Left lung (tissue), 10 donors: ENCODE results near the gene CA12. TPM values are rescaled to one million over a fixed set of nuclear protein-coding genes. Genes with fewer than 3 reads are reported as not detected.

Experiments
- ATAC-seq: fragments of 200-7000 bp; cut with Tn5 transposase; one replicate; pipeline ENCODE4 v1.9.1; 2020; ENCODE audit warnings: moderate library complexity
- DNase-seq, 4 donors: peaks; one replicate each; pipeline ENCODE4 v3.0.0-alpha.2; 2013 to 2020
- H3K27ac ChIP-seq, 2 donors: fragments of 200-600 bp; sonication (generic) in 1 of 2; one replicate each; pipeline versions ENCODE4 v1.5.0 to v1.8.0; 2020 to 2021
- H3K27me3 ChIP-seq, 2 donors: fragments of 200-600 bp; sonication (generic) in 1 of 2; one replicate each; pipeline versions ENCODE4 v1.5.0 to v1.8.0; 2020 to 2021
- H3K36me3 ChIP-seq, 2 donors: fragments of 200-600 bp; sonication (generic) in 1 of 2; one replicate each; pipeline versions ENCODE4 v1.5.0 to v1.8.0; 2020 to 2021
- H3K4me1 ChIP-seq, 2 donors: fragments of 200-600 bp; one replicate each; pipeline ENCODE4 v1.8.0; 2021
- H3K4me3 ChIP-seq, 2 donors: fragments of 200-600 bp; sonication (generic) in 1 of 2; one replicate each; pipeline versions ENCODE4 v1.5.0 to v1.8.0; 2020 to 2021; ENCODE audit warnings: mild to moderate bottlenecking in 1 of 2
- H3K9me3 ChIP-seq, 2 donors: fragments of 200-600 bp; sonication (generic) in 1 of 2; one replicate each; pipeline versions ENCODE4 v1.5.0 to v1.8.0; 2020 to 2021
- CTCF ChIP-seq, 2 donors: fragments of 200-600 bp; sonication (generic) in 1 of 2; IDR thresholded peaks; one replicate each; pipeline versions ENCODE4 v1.5.0 to v1.8.0; 2021; ENCODE audit warnings: antibody characterized with exemption in 2 of 2
- intact Hi-C, 2 donors: fragments of 100-400 bp; cut with DNase I; formaldehyde crosslinking; loops; one replicate each; pipeline versions ENCODE4 v1.11.2 to v1.14.2; 2022
- polyA plus RNA-seq, 6 donors: library from polyadenylated mRNA; unstranded; fragments of 120-200 nt; gene quantifications; one replicate each; pipeline ENCODE4 v1.2.1, GENCODE V29; 2013; ENCODE audit not compliant: insufficient read length in 6 of 6
- total RNA-seq, 2 donors: library from RNA; stranded (reverse); fragmentation: NEBNext Ultra II Directional; extraction: Animal tissue kit (Norgen Biotek cat#: 25700); gene quantifications; one replicate each; pipeline ENCODE4 v1.2.1, GENCODE V29; 2021
- donor health status: DM: no; HTN: yes; CAD: no.
- donor health status: DM: no; HTN: no; CAD: no.

The CA12 gene
- total and polyA plus RNA-seq, 8 donors, result 1.6 to 20.5 (median 5.6) TPM

DNA sequence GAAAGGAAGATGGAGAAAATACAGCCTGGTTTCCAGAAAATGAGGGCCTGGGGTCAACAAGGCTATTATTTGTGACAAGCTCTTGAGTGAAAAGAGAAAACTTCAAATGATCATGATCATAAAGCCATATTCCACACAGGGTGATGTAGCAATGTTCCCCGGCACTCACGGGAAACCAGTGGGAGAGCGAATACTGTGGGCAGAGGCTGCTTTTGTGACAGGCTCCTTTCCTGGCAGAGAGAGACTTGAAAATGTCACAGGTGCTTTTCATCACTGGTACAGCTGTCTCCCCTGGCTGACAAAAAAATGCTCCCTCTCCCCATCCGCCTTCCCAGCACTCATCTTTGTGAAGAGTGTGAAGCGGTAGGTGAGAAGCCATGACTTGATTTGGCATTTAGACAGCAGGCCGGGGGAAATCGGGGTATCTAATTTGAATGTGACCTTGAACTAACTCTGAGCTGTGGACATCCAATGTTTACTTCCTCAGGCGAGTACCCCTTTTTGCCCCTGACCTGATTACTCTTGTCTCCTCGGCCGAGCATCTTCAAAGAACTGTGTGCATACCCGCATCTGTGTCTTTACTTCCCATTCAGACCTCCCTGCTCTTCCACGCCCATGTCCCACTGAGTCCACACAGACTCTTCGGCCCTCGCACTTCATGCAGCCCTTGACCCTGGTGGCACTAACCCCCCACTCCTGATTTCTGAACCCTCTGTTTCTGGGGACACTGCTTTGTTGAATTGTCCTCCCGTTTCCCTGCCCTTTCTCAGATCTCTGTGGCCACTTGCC is 23.2 kb downstream of the CA12 start:
- Histone ChIP-seq H3K9me3 (no peaks in the 10 kb centered on the region), H3K4me3 (no peak overlapping the region), H3K36me3 (no peaks in the 10 kb centered on the region), H3K27ac (no peak overlapping the region), H3K27me3 (no peaks in the 10 kb centered on the region), H3K4me1 (no peaks in the 10 kb centered on the region)
- ATAC-seq (no peak), DNase-seq (no peak)
- TF ChIP-seq CTCF (IDR thresholded peaks at IDR 0.05), result no peak
- intact Hi-C loops, result no loop called here

- H3K4me3 ChIP-seq, result no peak overlapping the region
- no peaks in the 10 kb centered on the region for H3K4me1 ChIP-seq
- no peak overlapping the region for H3K27ac ChIP-seq
- DNase-seq, result no peak
- ATAC-seq, result no peak
- intact Hi-C loops, result no loop called here
- H3K36me3 ChIP-seq, result no peaks in the 10 kb centered on the region
- H3K27me3 ChIP-seq, result no peaks in the 10 kb centered on the region
- H3K9me3 ChIP-seq, result no peaks in the 10 kb centered on the region
- TF ChIP-seq CTCF (IDR thresholded peaks at IDR 0.05), result no peak
Measured at GRCh38 chr15:63357731-63358130, 23.9 kb downstream of the CA12 start.

GRCh38 chr15:63357061-63357460 is 24.6 kb downstream of the CA12 start:
- intact Hi-C loops, result no loop called here
- Histone ChIP-seq H3K9me3 (no peaks in the 10 kb centered on the region), H3K36me3 (no peaks in the 10 kb centered on the region), H3K4me3 (no peak overlapping the region), H3K27ac (no peak overlapping the region), H3K4me1 (no peaks in the 10 kb centered on the region), H3K27me3 (no peaks in the 10 kb centered on the region)
- no peak for TF ChIP-seq CTCF (IDR thresholded peaks at IDR 0.05)
- ATAC-seq (peak; percentile 44), DNase-seq (no peak)

GRCh38 chr15:63354821-63355650 is 26.6 kb downstream of the CA12 start:
- Histone ChIP-seq H3K27ac (no peak overlapping the region), H3K36me3 (no peaks in the 10 kb centered on the region), H3K9me3 (no peaks in the 10 kb centered on the region), H3K27me3 (no peaks in the 10 kb centered on the region), H3K4me3 (no peak overlapping the region), H3K4me1 (no peaks in the 10 kb centered on the region)
- intact Hi-C loops, result no loop called here
- TF ChIP-seq CTCF (IDR thresholded peaks at IDR 0.05), result no peak
- ATAC-seq (no peak), DNase-seq (no peak)

DNA sequence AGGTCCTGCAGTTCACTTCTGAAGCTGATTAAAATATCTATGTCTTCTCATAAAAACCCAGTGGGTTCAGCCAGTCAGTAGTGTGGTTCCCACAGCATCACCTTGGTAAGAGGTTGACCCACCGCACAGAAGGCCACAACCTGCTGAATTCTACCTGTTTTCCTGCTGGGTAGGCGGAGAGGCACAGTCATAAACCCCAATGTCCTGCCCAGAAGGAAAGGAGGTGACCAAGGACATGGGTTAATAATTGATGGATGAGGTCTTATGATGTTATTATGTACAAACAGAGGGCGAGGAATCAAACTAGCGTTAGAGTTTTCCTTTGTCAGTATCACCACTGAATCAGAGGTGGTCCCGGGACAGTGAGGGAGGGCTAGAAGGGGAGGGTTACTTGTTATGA is 27.8 kb downstream of the CA12 start:
- H3K27ac ChIP-seq, result no peak overlapping the region
- intact Hi-C loops, result no loop called here
- H3K36me3 ChIP-seq, result no peaks in the 10 kb centered on the region
- no peaks in the 10 kb centered on the region for H3K4me1 ChIP-seq
- DNase-seq (no peak), ATAC-seq (no peak)
- TF ChIP-seq CTCF (IDR thresholded peaks at IDR 0.05), result no peak
- H3K27me3 ChIP-seq, result no peaks in the 10 kb centered on the region
- H3K9me3 ChIP-seq, result no peaks in the 10 kb centered on the region
- no peak overlapping the region for H3K4me3 ChIP-seq
